HepG2 (cell line): ENCODE measurements around the gene ACTN4. TPM values are rescaled to one million over a fixed set of nuclear protein-coding genes. Genes with fewer than 3 reads are reported as not detected.

Experiments
- AKAP8 ChIP-seq: sonication (generic); formaldehyde crosslinking; IDR thresholded peaks from 2 replicates; pipeline ENCODE4 v1.5.1; 2020; ENCODE audit warnings: mild to moderate bottlenecking, missing genetic modification reagents
- ASH2L ChIP-seq: fragments of 300-600, 200-600 bp; sonication (generic); IDR thresholded peaks from 2 replicates; pipeline ENCODE4 v1.7.0; 2017; ENCODE audit warnings: low read depth, mild to moderate bottlenecking, moderate library complexity, mixed read lengths, low read length; ENCODE audit not compliant: insufficient read length
- BCL6 ChIP-seq: IDR thresholded peaks from 2 replicates; pipeline ENCODE4 v1.6.1; 2016; ENCODE audit warnings: missing genetic modification reagents, missing compliant biosample characterization
- BRCA1 ChIP-seq: sonication (generic); formaldehyde crosslinking; IDR thresholded peaks from 2 replicates; pipeline ENCODE4 v1.4.0; 2020; ENCODE audit warnings: missing genetic modification reagents
- EEA1 ChIP-seq: sonication (generic); formaldehyde crosslinking; IDR thresholded peaks from 2 replicates; pipeline ENCODE4 v1.5.1; 2020; ENCODE audit warnings: mild to moderate bottlenecking, missing genetic modification reagents, borderline replicate concordance
- HDAC1 ChIP-seq: sonication (generic); formaldehyde crosslinking; IDR thresholded peaks from 2 replicates; pipeline ENCODE4 v1.5.1; 2020; ENCODE audit warnings: mild to moderate bottlenecking, missing genetic modification reagents
- IRF2 ChIP-seq: IDR thresholded peaks from 2 replicates; pipeline ENCODE4 v1.6.1; 2018; ENCODE audit warnings: missing genetic modification reagents, missing compliant biosample characterization
- ISL2 ChIP-seq: sonication (generic); formaldehyde crosslinking; IDR thresholded peaks from 2 replicates; pipeline ENCODE4 v1.5.0; 2020; ENCODE audit warnings: missing genetic modification reagents
- KLF11 ChIP-seq: IDR thresholded peaks from 2 replicates; pipeline ENCODE4 v1.6.1; 2016; ENCODE audit warnings: missing compliant biosample characterization
- NFKB2 ChIP-seq: sonication (generic); formaldehyde crosslinking; IDR thresholded peaks from 2 replicates; pipeline ENCODE4 v1.4.0; 2020; ENCODE audit warnings: missing genetic modification reagents, borderline replicate concordance
- PTBP1 ChIP-seq: fragments of 200-400 bp; formaldehyde crosslinking; IDR thresholded peaks from 2 replicates; pipeline ENCODE4 v1.6.1; 2018; ENCODE audit warnings: low read length, low read depth; ENCODE audit not compliant: poor library complexity, severe bottlenecking
- TAF15 ChIP-seq: fragments of 200-400 bp; formaldehyde crosslinking; IDR thresholded peaks from one replicate; pipeline ENCODE4 v1.6.1; 2018; ENCODE audit warnings: mild to moderate bottlenecking, low read depth, low read length; ENCODE audit not compliant: poor library complexity, severe bottlenecking
- ZNF205 ChIP-seq: IDR thresholded peaks from 2 replicates; pipeline ENCODE4 v1.6.1; 2018; ENCODE audit warnings: missing biosample characterization, missing genetic modification reagents
- ZNF350 ChIP-seq: sonication (generic); formaldehyde crosslinking; IDR thresholded peaks from 2 replicates; pipeline ENCODE4 v1.4.0; 2020; ENCODE audit warnings: mild to moderate bottlenecking, low read depth, missing genetic modification reagents, borderline replicate concordance
- ZNF468 ChIP-seq: sonication (generic); formaldehyde crosslinking; IDR thresholded peaks from 2 replicates; pipeline ENCODE4 v1.8.0; 2022; ENCODE audit warnings: mild to moderate bottlenecking, moderate library complexity, missing genetic modification reagents
- ZNF614 ChIP-seq: IDR thresholded peaks from 2 replicates; pipeline ENCODE4 v1.6.1; 2018; ENCODE audit warnings: missing biosample characterization, missing genetic modification reagents, inconsistent platforms, borderline replicate concordance
- polyA plus RNA-seq, 8 experiments: library from polyadenylated mRNA; depleted of rRNA in 3 of 8; stranded (reverse) in 7 of 8; unstranded in 1 of 8; fragments of >200 nt; fragmentation: Illumina TruSeq in 4 of 8; extraction: Trizol in 4 of 8; gene quantifications; 2 replicates each; pipeline versions ENCODE4 v1.2.1 to v1.2.3, GENCODE V29; 2011 to 2016; ENCODE audit warnings: low read depth in 4 of 8, missing spikeins in 1 of 8, mixed read lengths in 1 of 8; ENCODE audit not compliant: insufficient read depth in 1 of 8
- total RNA-seq, 5 experiments: library from RNA; depleted of rRNA; stranded (reverse); fragments of >200 nt; fragmentation: Illumina TruSeq; extraction: Trizol; gene quantifications; 2 replicates each; pipeline ENCODE4 v1.2.3, GENCODE V29; 2016; ENCODE audit warnings: low read depth in 1 of 5
- TF ChIP-seq, protein P1 (sequence below): sonication (generic); formaldehyde crosslinking; IDR thresholded peaks from 2 replicates; pipeline ENCODE4 v1.4.0; 2020; ENCODE audit warnings: mild to moderate bottlenecking, missing genetic modification reagents
- TF ChIP-seq, protein P2 (sequence below): sonication (generic); formaldehyde crosslinking; IDR thresholded peaks from 2 replicates; pipeline ENCODE4 v1.4.0; 2020; ENCODE audit warnings: missing genetic modification reagents, borderline replicate concordance
- TF ChIP-seq, protein P3 (sequence below), 2 experiments: sonication (generic) in 1 of 2; formaldehyde crosslinking in 1 of 2; IDR thresholded peaks; 2 replicates each; pipeline versions ENCODE4 v1.5.1 to v1.6.1; 2011 to 2020; ENCODE audit warnings: borderline replicate concordance in 1 of 2, low read depth in 1 of 2, low read length in 1 of 2, mild to moderate bottlenecking in 1 of 2, missing genetic modification reagents in 1 of 2, moderate library complexity in 1 of 2

The ACTN4 gene
- total and polyA plus RNA-seq, 2 of the 13 experiments (the other 11 are each of a cell fraction or from before 2014, with no cell fraction given): 171 to 192 TPM

DNA sequence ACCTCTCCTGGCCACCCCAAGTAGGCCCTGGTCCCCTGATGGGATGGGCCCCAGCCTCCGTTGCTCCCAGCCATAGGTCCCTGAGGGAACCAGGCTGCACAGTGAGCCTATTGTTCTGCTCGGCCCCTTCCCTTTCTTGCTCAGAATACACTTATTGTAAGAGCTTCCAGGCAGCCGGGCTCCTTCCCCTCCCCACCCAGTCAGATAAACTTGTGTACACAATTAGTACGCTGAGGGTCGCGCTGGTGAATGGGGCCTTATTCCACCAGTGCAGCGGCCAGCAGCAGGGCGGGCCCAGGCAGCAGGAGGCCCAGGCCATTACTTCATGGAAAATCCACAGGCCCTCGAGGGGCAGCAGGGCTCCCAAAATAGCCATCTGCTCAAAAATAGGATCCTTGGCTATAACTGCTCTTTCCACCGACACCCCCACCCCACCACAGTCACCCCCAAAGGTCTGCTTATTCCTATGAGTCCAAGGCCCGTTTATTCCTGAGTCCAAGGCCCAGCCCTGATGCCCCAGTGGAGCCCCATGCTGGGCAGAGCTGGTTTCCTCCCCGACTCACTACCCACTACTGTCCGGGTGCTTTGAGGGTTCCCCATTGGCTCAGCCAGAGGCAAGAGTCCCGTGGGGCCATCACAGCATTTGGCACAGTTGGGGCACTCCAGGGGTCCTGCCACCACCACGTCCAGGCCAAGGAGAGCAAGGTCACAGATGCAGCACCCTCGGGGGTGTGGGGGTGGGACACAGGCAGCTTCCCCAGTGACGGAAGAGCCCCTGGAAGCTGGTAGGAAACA, 74.7 kb downstream of the ACTN4 start (continued):
- TF ChIP-seq AKAP8 (CRISPR knock-in tag): no peak
- peak; percentile 24; the same call in 1 of the 2 replicates for TF ChIP-seq ZNF350 (CRISPR knock-in tag)
- TF ChIP-seq ASH2L: peak; percentile 38
- TF ChIP-seq HDAC1: peak; percentile 74
- peak; percentile 35; the same call in 1 of the 2 replicates for TF ChIP-seq BCL6 (CRISPR knock-in tag)
- no peak for TF ChIP-seq TAF15
- TF ChIP-seq, protein P1, sequence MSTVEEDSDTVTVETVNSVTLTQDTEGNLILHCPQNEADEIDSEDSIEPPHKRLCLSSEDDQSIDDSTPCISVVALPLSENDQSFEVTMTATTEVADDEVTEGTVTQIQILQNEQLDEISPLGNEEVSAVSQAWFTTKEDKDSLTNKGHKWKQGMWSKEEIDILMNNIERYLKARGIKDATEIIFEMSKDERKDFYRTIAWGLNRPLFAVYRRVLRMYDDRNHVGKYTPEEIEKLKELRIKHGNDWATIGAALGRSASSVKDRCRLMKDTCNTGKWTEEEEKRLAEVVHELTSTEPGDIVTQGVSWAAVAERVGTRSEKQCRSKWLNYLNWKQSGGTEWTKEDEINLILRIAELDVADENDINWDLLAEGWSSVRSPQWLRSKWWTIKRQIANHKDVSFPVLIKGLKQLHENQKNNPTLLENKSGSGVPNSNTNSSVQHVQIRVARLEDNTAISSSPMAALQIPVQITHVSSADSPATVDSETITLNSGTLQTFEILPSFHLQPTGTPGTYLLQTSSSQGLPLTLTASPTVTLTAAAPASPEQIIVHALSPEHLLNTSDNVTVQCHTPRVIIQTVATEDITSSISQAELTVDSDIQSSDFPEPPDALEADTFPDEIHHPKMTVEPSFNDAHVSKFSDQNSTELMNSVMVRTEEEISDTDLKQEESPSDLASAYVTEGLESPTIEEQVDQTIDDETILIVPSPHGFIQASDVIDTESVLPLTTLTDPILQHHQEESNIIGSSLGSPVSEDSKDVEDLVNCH (CRISPR knock-in tag): 0 out of 2 replicates have a peak, but pooled peaks have one; percentile 25
- no peak for TF ChIP-seq KLF11 (CRISPR knock-in tag)
- TF ChIP-seq BRCA1 (CRISPR knock-in tag): no peak
- TF ChIP-seq, protein P2, sequence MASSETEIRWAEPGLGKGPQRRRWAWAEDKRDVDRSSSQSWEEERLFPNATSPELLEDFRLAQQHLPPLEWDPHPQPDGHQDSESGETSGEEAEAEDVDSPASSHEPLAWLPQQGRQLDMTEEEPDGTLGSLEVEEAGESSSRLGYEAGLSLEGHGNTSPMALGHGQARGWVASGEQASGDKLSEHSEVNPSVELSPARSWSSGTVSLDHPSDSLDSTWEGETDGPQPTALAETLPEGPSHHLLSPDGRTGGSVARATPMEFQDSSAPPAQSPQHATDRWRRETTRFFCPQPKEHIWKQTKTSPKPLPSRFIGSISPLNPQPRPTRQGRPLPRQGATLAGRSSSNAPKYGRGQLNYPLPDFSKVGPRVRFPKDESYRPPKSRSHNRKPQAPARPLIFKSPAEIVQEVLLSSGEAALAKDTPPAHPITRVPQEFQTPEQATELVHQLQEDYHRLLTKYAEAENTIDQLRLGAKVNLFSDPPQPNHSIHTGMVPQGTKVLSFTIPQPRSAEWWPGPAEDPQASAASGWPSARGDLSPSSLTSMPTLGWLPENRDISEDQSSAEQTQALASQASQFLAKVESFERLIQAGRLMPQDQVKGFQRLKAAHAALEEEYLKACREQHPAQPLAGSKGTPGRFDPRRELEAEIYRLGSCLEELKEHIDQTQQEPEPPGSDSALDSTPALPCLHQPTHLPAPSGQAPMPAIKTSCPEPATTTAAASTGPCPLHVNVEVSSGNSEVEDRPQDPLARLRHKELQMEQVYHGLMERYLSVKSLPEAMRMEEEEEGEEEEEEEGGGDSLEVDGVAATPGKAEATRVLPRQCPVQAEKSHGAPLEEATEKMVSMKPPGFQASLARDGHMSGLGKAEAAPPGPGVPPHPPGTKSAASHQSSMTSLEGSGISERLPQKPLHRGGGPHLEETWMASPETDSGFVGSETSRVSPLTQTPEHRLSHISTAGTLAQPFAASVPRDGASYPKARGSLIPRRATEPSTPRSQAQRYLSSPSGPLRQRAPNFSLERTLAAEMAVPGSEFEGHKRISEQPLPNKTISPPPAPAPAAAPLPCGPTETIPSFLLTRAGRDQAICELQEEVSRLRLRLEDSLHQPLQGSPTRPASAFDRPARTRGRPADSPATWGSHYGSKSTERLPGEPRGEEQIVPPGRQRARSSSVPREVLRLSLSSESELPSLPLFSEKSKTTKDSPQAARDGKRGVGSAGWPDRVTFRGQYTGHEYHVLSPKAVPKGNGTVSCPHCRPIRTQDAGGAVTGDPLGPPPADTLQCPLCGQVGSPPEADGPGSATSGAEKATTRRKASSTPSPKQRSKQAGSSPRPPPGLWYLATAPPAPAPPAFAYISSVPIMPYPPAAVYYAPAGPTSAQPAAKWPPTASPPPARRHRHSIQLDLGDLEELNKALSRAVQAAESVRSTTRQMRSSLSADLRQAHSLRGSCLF (CRISPR knock-in tag): no peak
- peak; percentile 27; the same call in 1 of the 2 replicates for TF ChIP-seq NFKB2 (CRISPR knock-in tag)
- peak; percentile 66; the same call in 1 of the 2 replicates for TF ChIP-seq ZNF614 (CRISPR knock-in tag)
- no peak for TF ChIP-seq PTBP1
- no peak for TF ChIP-seq EEA1 (CRISPR knock-in tag)
- TF ChIP-seq IRF2: peak; percentile 68; the same call in 1 of the 2 replicates
- peak; percentile 79 for TF ChIP-seq ZNF205 (CRISPR knock-in tag)
- TF ChIP-seq ZNF468 (CRISPR knock-in tag): no peak
- TF ChIP-seq, protein P3, sequence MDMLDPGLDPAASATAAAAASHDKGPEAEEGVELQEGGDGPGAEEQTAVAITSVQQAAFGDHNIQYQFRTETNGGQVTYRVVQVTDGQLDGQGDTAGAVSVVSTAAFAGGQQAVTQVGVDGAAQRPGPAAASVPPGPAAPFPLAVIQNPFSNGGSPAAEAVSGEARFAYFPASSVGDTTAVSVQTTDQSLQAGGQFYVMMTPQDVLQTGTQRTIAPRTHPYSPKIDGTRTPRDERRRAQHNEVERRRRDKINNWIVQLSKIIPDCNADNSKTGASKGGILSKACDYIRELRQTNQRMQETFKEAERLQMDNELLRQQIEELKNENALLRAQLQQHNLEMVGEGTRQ (IDR thresholded peaks at IDR 0.05; ENCODE audit: low read depth, low read length): no peak
- TF ChIP-seq, protein P3 (CRISPR knock-in tag; IDR thresholded peaks at IDR 0.05; ENCODE audit: borderline replicate concordance): no peak
- peak; percentile 61; the same call in 1 of the 2 replicates for TF ChIP-seq ISL2
